ENCODE results near the gene KCNMB3. TPM values are rescaled to one million over a fixed set of nuclear protein-coding genes. Genes with fewer than 3 reads are reported as not detected.

Gene KCNMB3
- polyA plus RNA-seq, 1 donor from 2014 or later, result 0.16 TPM

DNA sequence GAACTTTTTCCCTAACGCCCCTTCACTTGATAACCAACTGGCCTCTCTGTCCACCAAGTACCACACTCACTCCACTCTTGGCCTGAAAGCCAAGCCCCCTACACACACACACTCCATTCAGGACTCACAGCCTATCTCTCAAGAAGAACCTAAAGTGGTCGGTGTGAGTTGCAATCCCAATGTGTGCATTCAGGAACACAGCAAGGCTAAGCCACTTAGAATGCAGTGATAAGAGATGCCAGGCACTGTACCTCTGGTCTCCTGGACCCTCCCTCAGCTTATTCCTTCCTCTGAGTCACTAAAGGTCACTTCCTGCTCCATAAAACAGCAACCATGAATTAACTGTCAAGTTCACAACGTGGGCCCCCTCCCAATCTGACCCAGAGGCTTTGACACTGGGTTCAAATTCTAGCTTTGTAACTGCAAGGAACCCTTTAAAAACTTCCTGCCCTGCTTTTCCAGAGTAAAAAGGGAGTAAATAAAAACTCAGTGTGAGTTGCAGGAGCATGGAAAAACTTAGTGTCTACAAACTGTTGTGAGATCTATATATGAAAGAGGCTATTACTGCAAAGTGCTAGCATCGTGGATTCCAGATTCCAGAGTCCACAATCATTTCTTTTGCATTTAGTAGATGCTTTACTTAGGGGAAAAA, 17.6 kb upstream of the KCNMB3 start:
- TF ChIP-seq MXI1 (conservative IDR thresholded peaks at IDR 0.05; ENCODE audit: poor library complexity, severe bottlenecking) (no peak), TAF1 (IDR thresholded peaks at IDR 0.05; ENCODE audit: low read depth) (no peak), RAD21 (conservative IDR thresholded peaks at IDR 0.05) (no peak), SMC3 (conservative IDR thresholded peaks at IDR 0.05; ENCODE audit: poor library complexity) (no peak), EZH2 (IDR thresholded peaks at IDR 0.05; ENCODE audit: borderline replicate concordance, insufficient read depth, low read length, poor library complexity, severe bottlenecking) (no peak), POLR2AphosphoS5 (IDR thresholded peaks at IDR 0.05) (no peak), EP300 (conservative IDR thresholded peaks at IDR 0.05; ENCODE audit: poor library complexity, severe bottlenecking) (no peak)
- TF ChIP-seq, protein P1, sequence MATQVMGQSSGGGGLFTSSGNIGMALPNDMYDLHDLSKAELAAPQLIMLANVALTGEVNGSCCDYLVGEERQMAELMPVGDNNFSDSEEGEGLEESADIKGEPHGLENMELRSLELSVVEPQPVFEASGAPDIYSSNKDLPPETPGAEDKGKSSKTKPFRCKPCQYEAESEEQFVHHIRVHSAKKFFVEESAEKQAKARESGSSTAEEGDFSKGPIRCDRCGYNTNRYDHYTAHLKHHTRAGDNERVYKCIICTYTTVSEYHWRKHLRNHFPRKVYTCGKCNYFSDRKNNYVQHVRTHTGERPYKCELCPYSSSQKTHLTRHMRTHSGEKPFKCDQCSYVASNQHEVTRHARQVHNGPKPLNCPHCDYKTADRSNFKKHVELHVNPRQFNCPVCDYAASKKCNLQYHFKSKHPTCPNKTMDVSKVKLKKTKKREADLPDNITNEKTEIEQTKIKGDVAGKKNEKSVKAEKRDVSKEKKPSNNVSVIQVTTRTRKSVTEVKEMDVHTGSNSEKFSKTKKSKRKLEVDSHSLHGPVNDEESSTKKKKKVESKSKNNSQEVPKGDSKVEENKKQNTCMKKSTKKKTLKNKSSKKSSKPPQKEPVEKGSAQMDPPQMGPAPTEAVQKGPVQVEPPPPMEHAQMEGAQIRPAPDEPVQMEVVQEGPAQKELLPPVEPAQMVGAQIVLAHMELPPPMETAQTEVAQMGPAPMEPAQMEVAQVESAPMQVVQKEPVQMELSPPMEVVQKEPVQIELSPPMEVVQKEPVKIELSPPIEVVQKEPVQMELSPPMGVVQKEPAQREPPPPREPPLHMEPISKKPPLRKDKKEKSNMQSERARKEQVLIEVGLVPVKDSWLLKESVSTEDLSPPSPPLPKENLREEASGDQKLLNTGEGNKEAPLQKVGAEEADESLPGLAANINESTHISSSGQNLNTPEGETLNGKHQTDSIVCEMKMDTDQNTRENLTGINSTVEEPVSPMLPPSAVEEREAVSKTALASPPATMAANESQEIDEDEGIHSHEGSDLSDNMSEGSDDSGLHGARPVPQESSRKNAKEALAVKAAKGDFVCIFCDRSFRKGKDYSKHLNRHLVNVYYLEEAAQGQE (IDR thresholded peaks at IDR 0.05; ENCODE audit: borderline replicate concordance), result no peak
- TF ChIP-seq, protein P2, sequence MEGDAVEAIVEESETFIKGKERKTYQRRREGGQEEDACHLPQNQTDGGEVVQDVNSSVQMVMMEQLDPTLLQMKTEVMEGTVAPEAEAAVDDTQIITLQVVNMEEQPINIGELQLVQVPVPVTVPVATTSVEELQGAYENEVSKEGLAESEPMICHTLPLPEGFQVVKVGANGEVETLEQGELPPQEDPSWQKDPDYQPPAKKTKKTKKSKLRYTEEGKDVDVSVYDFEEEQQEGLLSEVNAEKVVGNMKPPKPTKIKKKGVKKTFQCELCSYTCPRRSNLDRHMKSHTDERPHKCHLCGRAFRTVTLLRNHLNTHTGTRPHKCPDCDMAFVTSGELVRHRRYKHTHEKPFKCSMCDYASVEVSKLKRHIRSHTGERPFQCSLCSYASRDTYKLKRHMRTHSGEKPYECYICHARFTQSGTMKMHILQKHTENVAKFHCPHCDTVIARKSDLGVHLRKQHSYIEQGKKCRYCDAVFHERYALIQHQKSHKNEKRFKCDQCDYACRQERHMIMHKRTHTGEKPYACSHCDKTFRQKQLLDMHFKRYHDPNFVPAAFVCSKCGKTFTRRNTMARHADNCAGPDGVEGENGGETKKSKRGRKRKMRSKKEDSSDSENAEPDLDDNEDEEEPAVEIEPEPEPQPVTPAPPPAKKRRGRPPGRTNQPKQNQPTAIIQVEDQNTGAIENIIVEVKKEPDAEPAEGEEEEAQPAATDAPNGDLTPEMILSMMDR (IDR thresholded peaks at IDR 0.05; ENCODE audit: poor library complexity, severe bottlenecking), result no peak
- Histone ChIP-seq H3K27ac (ENCODE audit: low read length) (no peak overlapping the region), H3K27me3 (ENCODE audit: insufficient read depth, low read depth, low read length) (no peaks in the 10 kb centered on the region), H4K20me1 (ENCODE audit: insufficient read depth) (no peaks in the 10 kb centered on the region), H3K36me3 (ENCODE audit: insufficient read depth, low read length) (no peaks in the 10 kb centered on the region), H3K4me2 (ENCODE audit: low read length) (no peak overlapping the region), H3K9me2 (ENCODE audit: insufficient read depth, low read length) (no peaks in the 10 kb centered on the region), H2AFZ (ENCODE audit: low read depth, low read length) (no peak overlapping the region), H3K9me3 (ENCODE audit: low read length) (no peaks in the 10 kb centered on the region), H3K9ac (ENCODE audit: low read length) (no peak overlapping the region), H3K79me2 (replicated peaks; ENCODE audit: insufficient read depth, low read length) (no peaks in the 10 kb centered on the region), H3F3A (ENCODE audit: insufficient read depth, low read length, poor library complexity, severe bottlenecking) (no peaks in the 10 kb centered on the region), H3K4me3 (ENCODE audit: low read length) (no peak overlapping the region)

DNA sequence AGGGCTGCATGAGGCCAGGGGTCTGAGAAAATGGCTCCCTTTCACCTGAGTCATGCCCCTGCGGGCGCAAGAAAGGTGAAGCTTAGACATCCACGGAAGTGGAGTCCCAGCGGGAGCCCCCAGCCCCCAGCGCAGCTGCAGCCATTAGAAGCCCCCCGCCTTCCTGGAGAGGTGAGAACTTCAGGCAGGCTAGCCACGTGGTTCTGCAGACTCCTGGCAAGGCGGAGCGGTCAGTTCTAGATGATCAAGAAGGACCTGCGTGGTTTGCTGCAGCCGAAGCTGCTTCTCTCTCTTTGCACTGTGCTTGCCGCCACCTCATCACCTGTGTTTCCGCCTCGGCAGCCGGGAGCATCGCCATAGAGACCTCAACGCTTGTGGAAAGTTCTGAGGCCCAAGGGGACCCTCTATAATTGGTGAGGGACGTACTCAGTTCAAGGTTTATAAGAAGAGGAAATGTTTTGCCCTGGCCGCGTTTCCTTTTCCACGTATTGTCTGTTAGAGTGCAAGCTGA, 15.8 kb upstream of the KCNMB3 start:
- Histone ChIP-seq H3K79me2 (replicated peaks; ENCODE audit: insufficient read depth, low read length) (no peaks in the 10 kb centered on the region), H3K4me3 (ENCODE audit: low read length) (peak overlapping the region; percentile 18), H3K9me2 (ENCODE audit: insufficient read depth, low read length) (no peaks in the 10 kb centered on the region), H3K27me3 (ENCODE audit: insufficient read depth, low read depth, low read length) (no peaks in the 10 kb centered on the region), H3K27ac (ENCODE audit: low read length) (no peak overlapping the region), H2AFZ (ENCODE audit: low read depth, low read length) (no peak overlapping the region), H3K4me2 (ENCODE audit: low read length) (no peak overlapping the region), H3K9ac (ENCODE audit: low read length) (no peak overlapping the region), H3F3A (ENCODE audit: insufficient read depth, low read length, poor library complexity, severe bottlenecking) (no peaks in the 10 kb centered on the region), H4K20me1 (ENCODE audit: insufficient read depth) (no peaks in the 10 kb centered on the region), H3K9me3 (ENCODE audit: low read length) (no peaks in the 10 kb centered on the region), H3K36me3 (ENCODE audit: insufficient read depth, low read length) (no peaks in the 10 kb centered on the region)
- no peak for TF ChIP-seq TAF1 (IDR thresholded peaks at IDR 0.05; ENCODE audit: low read depth)
- TF ChIP-seq MXI1 (conservative IDR thresholded peaks at IDR 0.05; ENCODE audit: poor library complexity, severe bottlenecking), result no peak
- TF ChIP-seq, protein P1 (IDR thresholded peaks at IDR 0.05; ENCODE audit: borderline replicate concordance), result no peak
- TF ChIP-seq, protein P2 (IDR thresholded peaks at IDR 0.05; ENCODE audit: poor library complexity, severe bottlenecking), result no peak
- TF ChIP-seq POLR2AphosphoS5 (IDR thresholded peaks at IDR 0.05), result no peak
- no peak for TF ChIP-seq RAD21 (conservative IDR thresholded peaks at IDR 0.05)
- TF ChIP-seq EP300 (conservative IDR thresholded peaks at IDR 0.05; ENCODE audit: poor library complexity, severe bottlenecking), result no peak
- TF ChIP-seq SMC3 (conservative IDR thresholded peaks at IDR 0.05; ENCODE audit: poor library complexity), result no peak
- TF ChIP-seq EZH2 (IDR thresholded peaks at IDR 0.05; ENCODE audit: borderline replicate concordance, insufficient read depth, low read length, poor library complexity, severe bottlenecking), result no peak

Data from neural cell (in vitro differentiated cells).